ENCODE measurements around the gene LTB4R2. TPM values are rescaled to one million over a fixed set of nuclear protein-coding genes. Genes with fewer than 3 reads are reported as not detected.

The LTB4R2 gene
- polyA plus RNA-seq (ENCODE audit: insufficient read length): 4.1 TPM

GRCh38 chr14:24309538-24310264 is at the start of gene LTB4R2:
Gene LTB4R2, plus strand, starts transcription at chr14:24310140. Its CDS starts 525 bp downstream, at chr14:24310665.
- DNase-seq: no peak

DNA sequence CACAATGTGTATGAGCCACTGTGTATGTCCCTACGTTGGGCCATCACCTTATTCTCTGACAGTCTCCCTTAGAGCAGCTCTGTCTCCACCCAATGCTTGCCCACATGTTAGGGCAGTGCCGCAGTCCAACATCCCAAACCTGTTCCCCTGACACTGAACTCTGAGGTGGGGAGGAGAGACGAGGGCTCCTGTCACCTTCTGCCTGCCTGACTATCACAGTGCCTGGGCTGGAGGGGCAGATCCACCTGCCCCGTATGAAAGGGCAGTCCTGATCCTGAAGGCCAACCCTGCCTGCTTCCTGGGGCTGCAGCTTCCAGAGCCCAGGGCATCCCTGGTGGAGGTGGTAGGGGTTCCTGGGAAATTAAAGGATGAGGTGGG is 49.2 kb upstream of the LTB4R2 start:
- DNase-seq: no peak

DNA sequence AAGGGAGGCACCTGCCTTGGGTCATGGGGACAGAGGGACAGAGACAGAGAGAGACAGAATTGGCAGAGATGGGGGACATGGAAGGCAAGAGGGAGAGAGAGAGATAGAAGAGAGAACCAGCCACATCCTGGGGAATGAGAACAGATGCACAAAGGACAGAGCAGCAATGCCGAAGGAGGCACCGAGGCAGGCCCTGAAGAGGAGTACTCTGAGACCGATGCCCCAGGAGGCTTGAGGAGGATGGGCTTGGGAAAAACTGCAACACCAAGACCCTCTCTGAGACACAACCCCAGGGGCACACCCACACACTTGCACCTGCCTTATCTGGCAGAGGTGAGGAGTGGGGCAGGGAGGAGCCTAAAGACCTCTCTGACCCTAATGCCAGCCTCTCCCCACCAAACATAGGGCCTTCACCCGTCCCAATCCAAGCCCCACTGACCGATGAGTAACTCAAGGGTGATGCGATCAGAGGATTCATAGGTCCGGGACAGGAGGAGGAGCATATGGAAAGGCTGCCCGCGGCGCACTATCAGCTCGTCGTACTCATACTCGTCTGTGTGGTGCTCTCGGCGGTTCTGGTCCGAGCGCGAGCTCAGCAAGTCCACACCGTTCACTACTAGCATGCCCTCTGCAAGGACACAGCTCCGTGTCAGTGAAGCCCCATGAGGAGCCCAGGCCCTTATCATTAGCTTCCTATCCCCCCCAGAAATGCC is 48.5 kb upstream of the LTB4R2 start:
- no peak for DNase-seq

DNA sequence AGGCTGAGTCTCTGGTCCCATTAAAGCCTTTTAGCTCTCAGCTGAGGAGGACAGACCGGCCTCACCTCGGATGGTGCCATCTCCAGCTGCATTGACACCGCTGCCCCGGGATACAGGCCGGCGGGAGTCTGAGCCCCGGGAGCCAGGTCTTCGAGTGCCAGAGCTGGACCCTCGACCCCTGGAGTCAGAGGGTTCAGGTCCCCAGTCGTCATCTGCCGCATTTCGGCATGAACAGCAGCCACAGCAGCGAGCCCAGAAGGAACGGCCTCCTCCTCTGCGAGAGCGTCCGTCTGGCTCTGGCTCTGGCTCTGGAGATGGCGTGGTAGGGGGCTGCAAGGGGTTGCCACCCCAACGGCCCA is 48.0 kb upstream of the LTB4R2 start:
- DNase-seq: no peak

DNA sequence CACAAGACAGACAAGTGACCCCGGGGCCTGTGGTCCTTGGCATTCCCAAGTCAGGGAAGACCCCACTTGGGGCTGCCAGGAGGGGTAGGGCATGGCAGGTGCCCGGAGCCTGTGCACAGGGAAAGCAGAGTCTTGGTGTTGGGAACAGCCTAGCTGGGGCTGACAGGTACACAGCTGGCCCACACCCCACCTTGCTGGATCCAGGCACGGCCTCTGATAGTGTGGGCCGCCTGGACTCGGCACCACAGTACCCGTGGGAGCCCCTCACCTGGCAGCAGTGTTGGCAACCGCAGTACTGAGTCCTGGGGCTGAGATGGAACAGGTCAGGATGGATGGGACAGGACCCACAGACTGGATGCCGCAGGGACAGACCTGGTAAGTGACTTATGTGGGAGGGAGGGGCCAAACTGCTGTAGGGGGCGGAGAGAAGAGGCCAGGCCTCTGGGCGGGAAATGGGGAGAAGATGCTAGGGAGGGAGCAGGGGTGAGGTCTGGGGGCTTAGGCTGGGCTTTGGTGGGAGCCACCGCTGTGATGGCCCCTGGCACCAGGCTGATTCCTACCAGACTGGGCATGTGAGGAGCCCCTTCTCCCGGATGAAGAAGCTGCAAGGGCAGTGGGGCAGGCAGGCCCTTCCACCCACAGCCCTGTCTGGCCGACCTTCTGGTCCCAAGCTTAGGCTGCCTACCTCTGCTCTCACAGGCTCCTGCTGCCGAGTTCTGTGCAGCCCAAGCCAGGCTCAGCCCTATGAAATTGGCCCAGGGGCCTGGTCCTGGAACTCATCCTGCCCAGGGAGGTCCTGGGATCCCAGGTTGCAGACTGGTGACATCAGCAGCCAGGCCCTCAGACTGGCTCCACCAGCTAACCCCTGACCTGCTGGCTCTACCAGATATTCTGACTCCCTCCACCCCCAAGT is 46.9 kb upstream of the LTB4R2 start, which contains the start of gene TGM1:
Gene TGM1, minus strand, starts transcription at position 357 of the 913 bp plus-strand sequence. CDS start 825 bp downstream, outside the sequence.
- no peak for DNase-seq

DNA sequence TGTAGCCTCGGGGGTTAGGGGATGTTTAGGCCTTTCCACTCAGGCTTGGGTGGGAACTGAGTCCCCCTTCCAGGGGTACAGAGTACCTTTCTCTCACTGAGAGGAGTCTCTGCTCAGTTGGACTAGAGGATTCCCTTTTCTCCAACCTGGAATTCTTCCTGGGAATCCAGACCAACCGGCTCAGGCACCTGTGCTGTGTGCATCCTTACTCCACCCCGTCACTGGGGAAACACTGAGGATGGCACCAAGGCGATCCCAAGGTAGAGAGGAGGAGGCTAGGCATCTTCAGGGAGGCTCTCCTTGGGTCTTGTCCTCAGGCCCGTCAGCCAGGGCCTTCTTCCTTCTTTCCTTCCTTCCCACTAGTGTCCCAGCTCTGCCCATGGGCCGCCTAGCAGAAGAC is 46.1 kb upstream of the LTB4R2 start:
- no peak for DNase-seq

DNA sequence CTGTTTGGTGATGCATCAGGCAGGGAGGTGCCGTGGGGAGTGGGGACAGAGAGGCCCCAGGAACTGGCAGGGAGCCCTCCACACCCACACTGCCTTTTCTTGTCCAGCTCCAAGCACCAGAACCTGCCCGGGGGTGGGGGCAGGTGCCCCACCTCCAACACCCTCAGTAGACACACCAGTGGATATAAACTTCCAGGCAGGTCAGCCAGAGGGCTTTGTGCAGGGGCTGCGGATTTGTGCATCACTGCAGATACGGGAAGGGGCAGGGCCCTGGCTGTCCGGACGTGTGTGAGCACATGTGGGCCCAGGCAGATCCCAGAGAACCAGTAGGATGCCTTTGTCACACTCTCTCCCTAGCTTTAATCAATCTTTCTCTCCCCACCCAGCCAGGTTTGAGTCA is 45.6 kb upstream of the LTB4R2 start:
- no peak for DNase-seq

DNA sequence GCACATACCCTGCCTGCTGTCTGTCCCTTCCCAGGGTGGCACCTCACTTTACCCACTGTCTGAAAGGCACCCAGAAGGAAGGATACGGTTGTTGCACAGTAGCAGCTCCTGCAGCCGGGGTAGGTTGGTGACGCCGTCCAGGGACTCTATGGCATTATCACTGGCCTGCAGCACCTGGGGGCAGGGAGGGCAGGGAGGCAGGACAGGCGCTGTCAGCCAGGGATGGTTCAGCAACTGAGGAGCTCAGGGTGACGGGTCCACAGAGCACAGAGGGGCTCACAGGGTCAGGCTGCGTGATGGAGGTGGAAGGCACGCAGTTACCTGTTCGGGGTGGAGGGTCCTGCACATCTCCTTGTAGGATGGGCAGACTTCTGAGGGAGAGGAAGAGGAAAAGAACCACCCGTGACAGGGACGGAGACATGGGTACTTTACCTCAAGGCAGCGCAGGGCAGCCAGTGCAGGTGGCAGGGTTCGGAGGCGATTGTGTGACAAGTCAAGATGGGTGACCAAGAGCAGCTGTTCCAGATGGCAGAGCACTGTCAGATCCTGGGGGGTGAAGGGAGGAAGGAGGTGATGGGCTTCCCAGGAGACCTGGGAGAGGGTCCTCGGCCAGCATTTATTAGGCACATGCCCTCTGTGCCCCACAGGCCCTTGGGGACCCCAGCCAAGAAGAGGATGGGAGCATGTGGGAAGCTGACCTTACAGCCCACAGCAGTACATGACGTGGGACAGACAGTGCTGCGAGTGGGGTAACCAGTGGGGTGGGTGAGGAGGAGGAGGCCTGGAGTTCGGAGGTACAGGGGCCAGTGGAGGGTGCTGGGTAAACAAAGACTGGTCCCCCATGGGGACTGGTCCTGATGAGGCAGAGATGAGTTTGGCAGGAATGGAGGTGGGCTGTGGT is 43.3 kb upstream of the LTB4R2 start:
- DNase-seq: no peak

DNA sequence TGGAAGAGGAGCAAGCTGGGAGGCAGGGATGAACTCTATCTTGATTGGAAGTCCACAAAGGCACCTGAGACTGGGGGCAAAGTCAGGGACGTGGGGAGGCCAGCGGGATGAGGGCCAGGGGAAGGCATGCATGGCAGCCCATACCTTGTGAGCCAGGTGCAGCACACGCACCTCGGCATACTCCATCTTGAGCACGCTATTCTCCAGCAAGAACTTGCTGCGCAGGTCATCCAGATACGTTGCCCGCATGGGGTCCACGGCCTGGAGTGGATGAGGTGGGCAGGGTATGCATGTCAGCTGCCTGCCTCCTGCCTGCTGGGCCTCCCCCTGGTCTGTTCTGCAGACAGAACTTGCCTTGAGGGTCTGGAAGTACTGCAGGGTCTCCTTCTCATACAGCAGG is 42.4 kb upstream of the LTB4R2 start:
- DNase-seq: no peak

DNA sequence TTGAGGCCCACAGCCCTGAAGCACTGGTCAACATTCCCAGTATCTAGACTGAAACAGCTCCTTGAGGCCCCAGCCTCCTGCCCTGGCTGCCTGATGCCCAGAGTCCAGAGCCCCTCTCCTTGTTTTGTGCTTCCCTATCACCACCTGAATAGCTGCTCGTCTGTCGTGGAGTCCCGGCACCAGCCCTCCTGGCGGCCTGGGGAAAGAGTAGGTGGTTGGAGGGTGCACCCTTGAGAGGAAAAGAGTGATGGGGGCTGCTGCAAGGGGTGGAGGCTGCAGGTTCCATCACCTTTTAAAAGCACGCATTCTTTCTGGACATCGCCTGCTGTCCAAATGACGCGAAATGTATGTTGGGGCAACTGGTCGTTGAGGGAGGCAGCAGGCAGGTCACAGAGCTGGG is 41.7 kb upstream of the LTB4R2 start:
- no peak for DNase-seq

GRCh38 chr14:24269368-24269767 is 40.6 kb upstream of the LTB4R2 start:
- DNase-seq: no peak

DNA sequence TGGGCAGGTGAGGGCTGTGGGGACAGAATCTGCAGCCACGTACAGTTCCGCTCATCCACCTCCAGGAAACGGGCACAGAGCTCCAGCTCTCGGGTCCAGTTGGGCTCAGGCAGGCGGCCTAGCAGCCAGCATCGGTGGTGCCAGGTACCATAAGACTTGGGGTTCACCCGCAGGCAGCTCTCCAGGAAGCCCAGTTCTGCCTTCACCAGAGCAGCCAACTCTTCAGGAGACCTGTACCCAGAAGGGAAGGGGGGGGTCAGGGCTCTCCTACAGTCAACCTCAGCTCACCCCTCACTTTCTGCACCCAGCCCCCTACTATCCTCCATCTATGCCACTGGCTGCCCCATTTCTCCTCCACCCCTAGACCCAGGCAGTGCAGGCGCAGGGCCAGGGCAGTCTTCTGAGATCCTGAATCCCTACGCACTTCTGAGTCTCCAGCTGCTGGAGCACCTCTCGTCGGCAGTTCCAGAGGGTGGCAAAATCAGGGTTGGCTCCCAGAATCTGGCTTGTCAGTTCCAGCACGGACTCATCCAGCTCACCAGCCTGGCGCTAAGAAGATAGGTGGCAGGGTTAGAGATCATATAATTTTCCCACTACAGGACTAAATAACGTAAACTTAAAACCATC is 39.9 kb upstream of the LTB4R2 start:
- no peak for DNase-seq

DNA sequence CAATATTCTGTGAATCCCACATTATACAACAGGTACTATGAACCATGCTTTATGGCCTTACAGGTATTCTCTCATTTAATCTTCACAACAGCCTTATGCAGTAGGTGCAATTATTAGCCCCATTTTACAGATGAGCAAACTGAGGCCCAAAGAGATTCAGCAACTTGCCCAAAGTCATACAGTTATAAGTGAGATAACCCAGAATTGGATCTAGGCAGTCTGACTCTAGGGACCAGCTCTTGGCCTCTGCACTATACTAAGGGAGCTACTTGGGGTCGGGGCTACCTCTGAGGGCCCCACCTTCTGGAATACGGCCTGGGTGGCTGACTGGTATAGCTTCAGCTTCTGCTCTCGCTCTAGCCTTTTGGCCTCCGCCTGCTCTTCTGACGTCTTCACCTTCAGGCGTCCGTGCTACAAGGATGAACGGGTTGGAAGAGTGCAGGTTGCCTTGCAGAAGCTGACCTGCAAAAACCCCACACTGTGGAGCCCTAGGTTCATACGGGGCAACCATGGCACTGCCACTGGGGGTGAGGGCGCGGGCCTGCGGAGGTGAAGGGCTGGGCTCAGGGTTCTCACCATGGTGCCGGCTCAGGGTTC is 39.3 kb upstream of the LTB4R2 start:
- no peak for DNase-seq

GRCh38 chr14:24271134-24271833 is 38.7 kb upstream of the LTB4R2 start, which contains the start of gene RABGGTA:
Gene RABGGTA, minus strand, starts transcription at chr14:24271597. Its CDS starts 482 bp downstream, at chr14:24271115.
- DNase-seq: peak; percentile 89

DNA sequence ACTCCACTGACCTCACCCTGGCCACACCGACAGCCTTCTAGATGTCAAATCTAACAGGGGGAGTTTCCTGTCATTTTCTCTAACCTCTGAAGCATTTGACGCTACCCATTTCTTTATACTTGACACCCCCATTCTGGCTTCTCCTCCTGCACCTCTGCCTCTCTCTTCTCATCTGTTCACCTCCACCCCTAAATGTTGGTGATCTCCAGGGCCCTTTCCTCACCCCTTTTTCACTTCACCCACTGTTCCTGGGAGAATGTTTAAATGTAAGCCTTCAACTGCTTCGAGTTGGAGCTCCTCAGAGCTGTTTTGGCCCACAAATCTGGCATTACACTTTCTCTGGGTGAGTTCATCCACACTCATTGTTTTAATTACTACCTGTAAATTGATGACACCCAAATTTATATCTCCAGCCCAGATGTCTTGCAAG is 38.1 kb upstream of the LTB4R2 start:
- no peak for DNase-seq

- no peak for DNase-seq
Measured at GRCh38 chr14:24272467-24272866, 37.5 kb upstream of the LTB4R2 start.

- DNase-seq: no peak
Measured at GRCh38 chr14:24273422-24273998, 36.4 kb upstream of the LTB4R2 start.

DNA sequence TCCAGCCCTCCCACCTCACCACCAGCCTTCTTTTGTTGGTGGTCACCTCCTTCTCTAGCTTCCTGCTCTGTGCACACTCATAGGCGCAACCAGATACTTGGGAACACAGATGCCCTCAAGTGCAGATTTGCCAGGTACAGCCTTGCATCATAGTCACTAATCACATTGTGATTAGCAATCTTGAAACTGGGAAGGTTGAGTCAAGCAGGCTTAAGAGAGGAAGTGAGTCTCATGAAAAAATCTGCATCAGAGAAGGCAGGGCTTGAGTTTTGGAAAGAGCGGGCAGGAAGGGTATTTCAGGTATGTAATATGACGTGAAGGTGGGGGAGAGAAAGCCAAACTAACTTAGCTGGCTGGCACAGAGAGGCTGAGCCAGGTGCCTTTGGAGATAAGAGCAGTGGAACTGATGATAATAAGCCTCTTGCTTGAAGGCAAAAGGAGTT is 35.8 kb upstream of the LTB4R2 start:
- no peak for DNase-seq

- DNase-seq: no peak
Measured at GRCh38 chr14:24277071-24277470, 32.9 kb upstream of the LTB4R2 start.
